ENCODE results near the gene LTB.

LTB gene

DNA sequence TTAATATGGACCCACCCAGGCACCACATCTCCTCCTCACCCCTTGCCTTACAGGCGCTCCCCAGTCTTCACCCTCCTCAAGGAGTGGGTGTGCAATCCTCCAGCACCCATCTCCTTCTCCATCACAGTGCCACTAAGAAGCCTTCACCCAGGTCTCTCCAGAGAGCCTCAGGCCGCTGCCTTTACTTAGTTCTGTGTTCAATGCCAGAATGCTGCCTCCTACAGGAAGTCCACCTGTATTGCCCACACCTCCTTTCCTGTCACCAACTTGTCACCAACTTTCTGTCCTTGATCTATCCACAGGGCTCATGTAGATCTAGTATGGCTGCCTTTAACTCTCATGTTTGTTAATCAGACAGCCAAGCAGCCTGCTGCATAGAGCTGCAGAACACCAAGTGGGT is 3.3 kb upstream of the LTB start:
- Histone ChIP-seq H3K27me3 (ENCODE audit: insufficient read depth, low read length) (no peaks in the 10 kb centered on the region), H3K4me1 (ENCODE audit: insufficient read depth, low read length, severe bottlenecking) (peaks cover 50% of the 10 kb centered on the region), H3K9me2 (ENCODE audit: low read depth, low read length) (no peaks in the 10 kb centered on the region), H3K4me3 (ENCODE audit: low read depth, low read length, poor library complexity, severe bottlenecking) (no peak overlapping the region), H3K79me2 (ENCODE audit: insufficient read depth, low read length) (no peaks in the 10 kb centered on the region), H4K20me1 (ENCODE audit: insufficient read depth, low read length) (no peaks in the 10 kb centered on the region), H3K27ac (ENCODE audit: low read depth, low read length, poor library complexity, severe bottlenecking) (peak overlapping the region; percentile 96), H3F3A (ENCODE audit: insufficient read depth, low read length) (no peaks in the 10 kb centered on the region), H3K36me3 (ENCODE audit: insufficient read depth, low read length) (no peaks in the 10 kb centered on the region), H2AFZ (ENCODE audit: low read length) (no peak overlapping the region), H3K9me3 (ENCODE audit: low read length) (no peaks in the 10 kb centered on the region), H3K4me2 (ENCODE audit: low read length) (no peak overlapping the region), H3K9ac (ENCODE audit: low read length) (no peak overlapping the region; the same call in 1 of the 2 replicates)
- TF ChIP-seq, protein P1, sequence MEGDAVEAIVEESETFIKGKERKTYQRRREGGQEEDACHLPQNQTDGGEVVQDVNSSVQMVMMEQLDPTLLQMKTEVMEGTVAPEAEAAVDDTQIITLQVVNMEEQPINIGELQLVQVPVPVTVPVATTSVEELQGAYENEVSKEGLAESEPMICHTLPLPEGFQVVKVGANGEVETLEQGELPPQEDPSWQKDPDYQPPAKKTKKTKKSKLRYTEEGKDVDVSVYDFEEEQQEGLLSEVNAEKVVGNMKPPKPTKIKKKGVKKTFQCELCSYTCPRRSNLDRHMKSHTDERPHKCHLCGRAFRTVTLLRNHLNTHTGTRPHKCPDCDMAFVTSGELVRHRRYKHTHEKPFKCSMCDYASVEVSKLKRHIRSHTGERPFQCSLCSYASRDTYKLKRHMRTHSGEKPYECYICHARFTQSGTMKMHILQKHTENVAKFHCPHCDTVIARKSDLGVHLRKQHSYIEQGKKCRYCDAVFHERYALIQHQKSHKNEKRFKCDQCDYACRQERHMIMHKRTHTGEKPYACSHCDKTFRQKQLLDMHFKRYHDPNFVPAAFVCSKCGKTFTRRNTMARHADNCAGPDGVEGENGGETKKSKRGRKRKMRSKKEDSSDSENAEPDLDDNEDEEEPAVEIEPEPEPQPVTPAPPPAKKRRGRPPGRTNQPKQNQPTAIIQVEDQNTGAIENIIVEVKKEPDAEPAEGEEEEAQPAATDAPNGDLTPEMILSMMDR (IDR thresholded peaks at IDR 0.05; ENCODE audit: low read length): peak; percentile 81
- TF ChIP-seq EZH2 (IDR thresholded peaks at IDR 0.05; ENCODE audit: borderline replicate concordance, low read length): no peak

DNA sequence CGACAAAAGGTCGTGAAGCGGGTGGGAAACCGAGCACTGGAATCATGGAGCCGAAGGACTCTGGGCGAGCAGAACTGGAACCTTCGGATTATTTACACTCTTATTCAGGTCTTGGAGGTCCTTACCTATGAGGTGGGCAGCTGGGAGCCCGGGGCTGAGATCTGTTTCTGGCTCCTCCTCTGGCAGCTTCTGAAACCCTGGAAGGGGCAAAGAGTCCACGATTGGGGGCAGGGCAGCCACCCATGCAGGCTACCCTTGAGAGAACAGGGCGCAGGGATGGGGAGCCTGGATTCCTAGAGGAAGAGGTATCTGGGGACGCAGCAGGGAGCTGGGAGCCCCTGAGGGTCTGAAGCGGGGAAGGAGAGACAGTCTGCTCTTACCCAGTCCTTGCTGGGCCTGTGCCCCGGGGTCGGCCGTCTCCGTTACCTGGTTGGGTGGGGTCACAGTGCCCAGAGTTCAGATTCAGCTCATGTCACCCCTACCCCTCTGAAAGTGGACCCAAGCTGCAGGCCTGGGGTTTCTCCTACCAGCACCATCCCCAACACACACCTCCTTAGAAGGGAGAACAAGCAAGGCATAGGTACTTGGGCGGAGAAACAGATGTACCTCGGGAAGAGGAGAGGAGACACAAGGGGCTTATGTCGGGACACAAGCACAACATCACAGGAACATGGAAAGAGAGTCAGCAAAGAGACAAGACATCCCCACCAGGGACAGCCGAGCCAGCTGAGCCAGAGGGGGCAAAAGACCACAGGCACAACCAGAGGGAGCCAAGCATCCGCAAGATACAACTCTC is 592 bp downstream of the LTB start:
- H3K9me2 ChIP-seq (ENCODE audit: low read depth, low read length): no peaks in the 10 kb centered on the region
- H3K4me3 ChIP-seq (ENCODE audit: low read depth, low read length, poor library complexity, severe bottlenecking): peak overlapping the region; percentile 92
- H3K27me3 ChIP-seq (ENCODE audit: insufficient read depth, low read length): no peaks in the 10 kb centered on the region
- peak overlapping the region; percentile 96 for H3K27ac ChIP-seq (ENCODE audit: low read depth, low read length, poor library complexity, severe bottlenecking)
- no peaks in the 10 kb centered on the region for H3F3A ChIP-seq (ENCODE audit: insufficient read depth, low read length)
- H2AFZ ChIP-seq (ENCODE audit: low read length): no peak overlapping the region
- no peaks in the 10 kb centered on the region for H3K36me3 ChIP-seq (ENCODE audit: insufficient read depth, low read length)
- no peaks in the 10 kb centered on the region for H4K20me1 ChIP-seq (ENCODE audit: insufficient read depth, low read length)
- peak overlapping the region; percentile 88 for H3K4me2 ChIP-seq (ENCODE audit: low read length)
- H3K4me1 ChIP-seq (ENCODE audit: insufficient read depth, low read length, severe bottlenecking): peaks cover 62% of the 10 kb centered on the region
- TF ChIP-seq EZH2 (IDR thresholded peaks at IDR 0.05; ENCODE audit: borderline replicate concordance, low read length): no peak
- TF ChIP-seq, protein P1 (IDR thresholded peaks at IDR 0.05; ENCODE audit: low read length): no peak
- peak overlapping the region; percentile 88 for H3K9ac ChIP-seq (ENCODE audit: low read length)
- no peaks in the 10 kb centered on the region for H3K9me3 ChIP-seq (ENCODE audit: low read length)
- H3K79me2 ChIP-seq (ENCODE audit: insufficient read depth, low read length): no peaks in the 10 kb centered on the region

DNA sequence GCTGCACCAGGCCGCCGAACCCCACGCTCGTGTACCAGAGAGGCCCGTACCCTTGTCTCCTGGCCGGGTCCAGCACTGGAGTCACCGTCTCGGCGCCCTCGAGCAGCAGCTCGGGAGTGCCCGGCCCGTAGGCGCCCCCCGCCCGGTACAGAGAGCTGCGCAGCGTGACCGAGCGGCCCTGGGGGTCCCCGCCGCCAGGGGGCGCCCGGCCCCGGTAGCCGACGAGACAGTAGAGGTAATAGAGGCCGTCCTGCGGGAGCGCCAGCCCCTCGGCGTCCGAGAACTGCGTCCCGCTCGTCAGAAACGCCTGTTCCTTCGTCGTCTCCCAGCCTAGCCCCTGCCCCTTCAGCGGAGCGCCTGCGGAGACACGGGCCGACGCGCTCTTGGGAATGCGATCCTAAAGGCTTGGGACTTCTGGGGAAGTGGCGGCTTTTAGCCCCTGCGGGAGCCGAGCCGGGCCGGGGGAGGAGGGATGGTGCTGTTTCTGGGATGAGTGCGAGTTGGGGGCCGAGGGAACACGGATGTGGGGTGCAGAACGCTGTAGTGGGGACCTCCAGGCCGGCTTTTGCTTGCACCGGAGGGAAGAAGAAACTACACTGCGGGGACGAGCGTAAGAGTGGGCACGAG is 1.3 kb downstream of the LTB start:
- no peaks in the 10 kb centered on the region for H3K79me2 ChIP-seq (ENCODE audit: insufficient read depth, low read length)
- H3K4me3 ChIP-seq (ENCODE audit: low read depth, low read length, poor library complexity, severe bottlenecking): peak overlapping the region; percentile 92
- H3K9me3 ChIP-seq (ENCODE audit: low read length): no peaks in the 10 kb centered on the region
- H3K9ac ChIP-seq (ENCODE audit: low read length): peak overlapping the region; percentile 88
- no peaks in the 10 kb centered on the region for H3K36me3 ChIP-seq (ENCODE audit: insufficient read depth, low read length)
- no peaks in the 10 kb centered on the region for H3F3A ChIP-seq (ENCODE audit: insufficient read depth, low read length)
- peak overlapping the region; percentile 96 for H3K27ac ChIP-seq (ENCODE audit: low read depth, low read length, poor library complexity, severe bottlenecking)
- H4K20me1 ChIP-seq (ENCODE audit: insufficient read depth, low read length): no peaks in the 10 kb centered on the region
- H3K9me2 ChIP-seq (ENCODE audit: low read depth, low read length): no peaks in the 10 kb centered on the region
- H3K4me1 ChIP-seq (ENCODE audit: insufficient read depth, low read length, severe bottlenecking): peaks cover 60% of the 10 kb centered on the region
- H3K27me3 ChIP-seq (ENCODE audit: insufficient read depth, low read length): no peaks in the 10 kb centered on the region
- H2AFZ ChIP-seq (ENCODE audit: low read length): no peak overlapping the region
- TF ChIP-seq, protein P1 (IDR thresholded peaks at IDR 0.05; ENCODE audit: low read length): peak; percentile 95
- no peak for TF ChIP-seq EZH2 (IDR thresholded peaks at IDR 0.05; ENCODE audit: borderline replicate concordance, low read length)
- H3K4me2 ChIP-seq (ENCODE audit: low read length): peak overlapping the region; percentile 88
